HCT116 (cell line): ENCODE measurements around the gene SLC6A6. TPM values are rescaled to one million over a fixed set of nuclear protein-coding genes. Genes with fewer than 3 reads are reported as not detected.

Experiments used
- ATAC-seq: fragments of 200-7000 bp; cut with Tn5 transposase; 2 replicates; pipeline ENCODE4 v1.9.1; 2020; ENCODE audit warnings: mild to moderate bottlenecking, moderate library complexity
- BruUV-seq: library from RNA; stranded (reverse); fragments of 400-500 nt; replicated peaks from 2 replicates; lab custom pipeline; 2021; lab: Mats Ljungman, UMichigan
- CTCF ChIA-PET: fragments of 300-600 bp; sonication (Branson Sonifier 250); formaldehyde crosslinking; loops from one replicate; lab custom pipeline; 2021; ENCODE audit warnings: antibody characterized with exemption; lab: Charles Lee
- POLR2A ChIA-PET: fragments of 300-600, 350-600 bp; sonication (Branson Sonifier 250); formaldehyde crosslinking; loops from one replicate; lab custom pipeline; 2021; ENCODE audit warnings: antibody characterized with exemption; lab: Charles Lee
- RAD21 ChIA-PET, 2 experiments: fragments of 300-600 bp; sonication (Branson Sonifier 250); formaldehyde crosslinking; loops; one replicate each; lab custom pipeline; 2023; ENCODE audit warnings: low total read pairs in 2 of 2; ENCODE audit not compliant: uncharacterized antibody in 2 of 2, unreplicated experiment in 2 of 2, low non-redundant PET in 1 of 2; lab: Charles Lee
- DNase-seq: peaks from one replicate; pipeline ENCODE4 v3.0.0-alpha.2; 2010; ENCODE audit warnings: low read depth, low spot score
- H2AFZ ChIP-seq: fragments of 200-600 bp; shearing (Covaris generic), sonication (generic); 2 replicates; pipeline ENCODE4 v1.6.1; 2017; ENCODE audit warnings: low read depth, mixed run types, mixed read lengths, antibody characterized with exemption, low read length; ENCODE audit not compliant: poor library complexity, severe bottlenecking
- H3K27ac ChIP-seq: 2 replicates; pipeline ENCODE4 v1.5.1; 2012; ENCODE audit warnings: low read depth, low read length
- H3K27me3 ChIP-seq: fragments of 200-600 bp; sonication (generic); 2 replicates; pipeline ENCODE4 v1.6.1; 2016; ENCODE audit warnings: mixed run types, low read length, mixed read lengths; ENCODE audit not compliant: insufficient read depth
- H3K36me3 ChIP-seq, 2 experiments: fragments of 200-500 bp in 1 of 2; fragments of 200-600 bp in 1 of 2; sonication (Bioruptor generic) in 1 of 2; sonication (generic) in 1 of 2; 2 replicates each; pipeline versions ENCODE4 v1.5.1 to v1.6.1; 2014 to 2016; ENCODE audit warnings: low read length in 2 of 2, inconsistent platforms in 1 of 2, mixed read lengths in 1 of 2, mixed run types in 1 of 2; ENCODE audit not compliant: insufficient read depth in 2 of 2, control insufficient read depth in 1 of 2
- H3K4me1 ChIP-seq, 2 experiments: fragments of 200-600 bp in 1 of 2; sonication (generic) in 1 of 2; 2 replicates each; pipeline versions ENCODE4 v1.5.1 to v1.6.1; 2012 to 2017; ENCODE audit warnings: low read length in 2 of 2, inconsistent platforms in 1 of 2, mild to moderate bottlenecking in 1 of 2, mixed read lengths in 1 of 2, mixed run types in 1 of 2, moderate library complexity in 1 of 2; ENCODE audit not compliant: insufficient read depth in 2 of 2, control insufficient read depth in 1 of 2
- H3K4me2 ChIP-seq: fragments of 200-600 bp; sonication (generic); 2 replicates; pipeline ENCODE4 v1.6.1; 2017; ENCODE audit warnings: mixed run types, low read length, mixed read lengths
- H3K4me3 ChIP-seq, 2 experiments: fragments of 200-600 bp in 1 of 2; sonication (generic) in 1 of 2; replicated peaks in 1 of 2; 2 replicates each; pipeline ENCODE4 v1.5.1; 2011 to 2016; ENCODE audit warnings: low read length in 2 of 2, control low read depth in 1 of 2, low read depth in 1 of 2, mild to moderate bottlenecking in 1 of 2, mixed read lengths in 1 of 2, mixed run types in 1 of 2
- H3K79me2 ChIP-seq: fragments of 200-600 bp; sonication (generic); 2 replicates; pipeline ENCODE4 v1.6.1; 2017; ENCODE audit warnings: mild to moderate bottlenecking, mixed run types, low read length, moderate library complexity, mixed read lengths; ENCODE audit not compliant: insufficient read depth
- H3K9ac ChIP-seq: fragments of 200-600 bp; sonication (generic); 2 replicates; pipeline ENCODE4 v1.6.1; 2016; ENCODE audit warnings: low read length, mixed read lengths
- H3K9me2 ChIP-seq: fragments of 200-600 bp; sonication (generic), shearing (Covaris generic); 2 replicates; pipeline ENCODE4 v1.6.1; 2017; ENCODE audit warnings: mixed run types, mild to moderate bottlenecking, moderate library complexity; ENCODE audit not compliant: insufficient read depth
- H3K9me3 ChIP-seq, 2 experiments: fragments of 200-500 bp in 1 of 2; fragments of 200-600 bp in 1 of 2; sonication (Bioruptor generic) in 1 of 2; sonication (generic) in 1 of 2; 2 replicates each; pipeline ENCODE4 v1.6.1; 2014 to 2017; ENCODE audit warnings: low read length in 2 of 2, mixed read lengths in 2 of 2, inconsistent platforms in 1 of 2, low read depth in 1 of 2, mild to moderate bottlenecking in 1 of 2, mixed run types in 1 of 2, moderate library complexity in 1 of 2; ENCODE audit not compliant: control insufficient read depth in 1 of 2, insufficient read depth in 1 of 2
- H4K20me1 ChIP-seq: fragments of 200-600 bp; sonication (generic), shearing (Covaris generic); 2 replicates; pipeline ENCODE4 v1.6.1; 2017; ENCODE audit warnings: mixed run types, mild to moderate bottlenecking, moderate library complexity; ENCODE audit not compliant: insufficient read depth
- CTCF ChIP-seq, 3 experiments: fragments of 200-600 bp in 1 of 3; sonication (generic) in 1 of 3; IDR thresholded peaks in 2 of 3; conservative IDR thresholded peaks in 1 of 3; 2 replicates each; pipeline ENCODE4 v1.5.1; 2012 to 2017; ENCODE audit warnings: low read depth in 2 of 3, low read length in 2 of 3, antibody characterized with exemption in 1 of 3, borderline replicate concordance in 1 of 3, control low read depth in 1 of 3, mild to moderate bottlenecking in 1 of 3, mixed read lengths in 1 of 3, mixed run types in 1 of 3, moderate library complexity in 1 of 3; ENCODE audit not compliant: insufficient read depth in 1 of 3
- FOSL1 ChIP-seq: IDR thresholded peaks from 2 replicates; pipeline ENCODE4 v1.6.1; 2012; ENCODE audit warnings: low read depth
- JUND ChIP-seq: IDR thresholded peaks from 2 replicates; pipeline ENCODE4 v1.6.1; 2012
- POLR2A ChIP-seq: IDR thresholded peaks from 2 replicates; pipeline ENCODE4 v1.7.0; 2011; ENCODE audit warnings: borderline replicate concordance; ENCODE audit not compliant: insufficient read depth, insufficient read length; ENCODE audit errors: extremely low read depth
- POLR2AphosphoS5 ChIP-seq: IDR thresholded peaks from 2 replicates; pipeline ENCODE4 v1.6.1; 2011; ENCODE audit warnings: mild to moderate bottlenecking, low read depth, low read length, moderate library complexity
- SIN3A ChIP-seq: IDR thresholded peaks from 2 replicates; pipeline ENCODE4 v1.6.1; 2012; ENCODE audit warnings: low read depth
- SP1 ChIP-seq: IDR thresholded peaks from 2 replicates; pipeline ENCODE4 v1.6.1; 2012; ENCODE audit warnings: low read depth
- TCF7L2 ChIP-seq: IDR thresholded peaks from 2 replicates; pipeline ENCODE4 v1.7.0; 2011; ENCODE audit warnings: borderline replicate concordance, inconsistent platforms; ENCODE audit not compliant: insufficient read depth, insufficient read length; ENCODE audit errors: extremely low read depth
- ZFX ChIP-seq: fragments of 450-650 bp; IDR thresholded peaks from 2 replicates; pipeline ENCODE4 v1.6.1; 2017
- ZNF274 ChIP-seq: fragments of 200-500 bp; sonication (Bioruptor generic); IDR thresholded peaks from 2 replicates; pipeline ENCODE4 v1.6.1; 2014; ENCODE audit warnings: mild to moderate bottlenecking, low read depth, low read length, inconsistent platforms
- intact Hi-C: fragments of 100-400 bp; cut with micrococcal nuclease; formaldehyde crosslinking; loops from 2 replicates; pipeline ENCODE4 v1.10.0; 2022
- total RNA-seq: library from RNA; stranded (reverse); gene quantifications from one replicate; pipeline ENCODE4 v1.2.1, GENCODE V29; 2021; ENCODE audit not compliant: unreplicated experiment

The SLC6A6 gene
- total RNA-seq, 1 experiment from 2014 or later: 36.3 TPM

GRCh38 chr3:14506626-14507304, 104.4 kb downstream of the SLC6A6 start:
- no peaks in the 10 kb centered on the region for H3K36me3 ChIP-seq
- no peaks in the 10 kb centered on the region for H4K20me1 ChIP-seq
- ATAC-seq: no peak
- H3K9me2 ChIP-seq: no peaks in the 10 kb centered on the region
- no peak overlapping the region for H3K9ac ChIP-seq
- RAD21 ChIA-PET: no interaction called here
- H3K27ac ChIP-seq: no peak overlapping the region
- POLR2A ChIA-PET: no interaction called here
- no peak for TF ChIP-seq CTCF (IDR thresholded peaks at IDR 0.05 in 2 of 3, conservative IDR thresholded peaks at IDR 0.05 in 1 of 3; ENCODE audit: borderline replicate concordance in 1 of 3, insufficient read depth in 1 of 3, low read depth in 2 of 3, low read length in 2 of 3)
- no peak for TF ChIP-seq JUND
- TF ChIP-seq ZNF274: no peak
- TF ChIP-seq FOSL1: no peak
- TF ChIP-seq POLR2A: no peak
- no peak for TF ChIP-seq TCF7L2
- no peak for TF ChIP-seq POLR2AphosphoS5
- no peak for TF ChIP-seq ZFX
- TF ChIP-seq SP1: no peak
- TF ChIP-seq SIN3A: no peak
- TF ChIP-seq, all 23 proteins: peak for 0
- Histone ChIP-seq H2AFZ (no peak overlapping the region), H3K27me3 (no peaks in the 10 kb centered on the region), H3K9me3 (peaks cover 5 to 11% of the 10 kb centered on the region in 2 experiments; a peak in 1 of 4 replicates), H3K4me1 (peaks cover 0 to 4% of the 10 kb centered on the region in 2 experiments; a peak in 1 of 4 replicates), H3K79me2 (no peaks in the 10 kb centered on the region), H3K4me3 (no peak overlapping the region), H3K4me2 (no peak overlapping the region)
- no peak for DNase-seq
- CTCF ChIA-PET: no interaction called here
- BruUV-seq: no TSS peak
- intact Hi-C loops: loop anchor here (5.0 kb wide), 1 partner anchor 276 kb away; no protein-coding TSS in a partner anchor
